GM18870 (cell line): ENCODE results near the gene PIGR.

Source experiments
- ATAC-seq: cut with Tn5 transposase; IDR thresholded peaks from one replicate; pipeline ENCODE4 v1.9.1; 2021; ENCODE audit warnings: moderate library complexity; ENCODE audit not compliant: unreplicated experiment

The PIGR gene

GRCh38 chr1:206960676-206961386, 14.6 kb upstream of the PIGR start:
- ATAC-seq = no peak

GRCh38 chr1:206958144-206958543, 11.9 kb upstream of the PIGR start:
- ATAC-seq = no peak

GRCh38 chr1:206957639-206958038, 11.4 kb upstream of the PIGR start:
- no peak for ATAC-seq

DNA sequence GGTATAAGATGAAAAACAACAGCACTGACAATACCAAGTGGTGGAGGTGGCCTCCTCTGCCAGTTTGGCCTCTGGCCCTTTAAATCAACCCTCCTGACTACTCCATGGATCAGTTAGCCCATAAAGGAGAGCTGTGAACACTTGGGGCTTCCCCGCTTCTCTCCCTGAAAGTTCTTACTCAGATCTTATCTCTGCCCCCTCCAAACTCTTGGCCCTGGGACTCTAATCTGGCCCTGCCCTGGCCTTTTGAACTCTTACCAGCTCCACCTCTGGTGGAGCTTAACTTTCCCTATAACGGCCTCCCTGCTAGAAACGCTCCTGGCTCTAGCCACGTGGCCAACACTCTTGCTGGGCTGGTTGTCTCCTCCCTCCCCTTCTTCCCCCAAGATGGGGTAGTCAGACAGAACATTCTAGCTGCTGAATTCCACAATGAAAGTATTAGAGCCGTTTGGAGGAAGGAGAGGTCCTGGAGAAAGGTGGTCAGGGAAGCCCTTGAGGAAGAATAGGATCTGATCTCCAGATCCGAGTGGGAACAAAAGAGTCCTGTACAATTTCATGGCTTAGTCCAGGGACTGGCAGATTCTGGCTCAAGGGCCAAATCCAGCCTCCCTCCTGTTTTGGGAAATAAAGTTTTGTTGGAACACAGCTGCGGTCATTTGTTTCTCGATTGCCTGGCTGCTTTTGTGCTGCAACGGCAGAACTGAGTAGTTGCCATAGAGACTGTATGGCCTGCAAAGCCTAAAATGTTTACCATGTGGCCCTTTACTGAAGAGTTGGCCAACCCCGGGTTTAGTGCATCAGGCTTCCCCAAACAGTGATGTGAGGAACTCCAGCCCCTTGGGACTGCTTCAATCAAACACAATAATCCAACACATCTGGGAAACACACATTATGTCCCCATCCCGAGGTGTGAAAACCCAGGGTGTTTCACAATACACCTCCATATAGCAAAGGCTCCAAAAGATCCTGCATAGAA, 9.5 kb upstream of the PIGR start:
- ATAC-seq = peak; percentile 69

- ATAC-seq = no peak
Observed at GRCh38 chr1:206954459-206955342, 8.4 kb upstream of the PIGR start.

DNA sequence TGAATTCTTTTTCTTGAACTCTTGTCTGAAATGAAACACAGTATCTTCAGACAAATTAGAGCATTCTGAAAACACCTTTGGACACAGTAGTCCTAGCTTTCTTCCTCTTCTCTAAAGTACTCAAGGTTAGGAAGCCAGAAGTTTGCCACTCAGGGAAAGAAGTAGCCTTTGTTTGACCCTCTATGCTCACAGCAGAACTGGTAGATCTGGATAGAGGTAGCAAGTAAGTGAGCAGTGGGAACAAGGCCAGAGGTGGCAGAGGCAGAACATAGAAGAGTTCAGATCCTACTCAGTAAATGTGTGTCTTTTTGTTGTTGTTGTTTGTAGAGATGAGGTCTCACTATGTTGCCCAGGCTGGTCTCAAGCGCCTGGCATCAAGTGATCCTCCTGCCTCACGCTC, 7.4 kb upstream of the PIGR start:
- ATAC-seq = no peak

GRCh38 chr1:206953126-206953525, 6.9 kb upstream of the PIGR start:
- ATAC-seq = no peak

DNA sequence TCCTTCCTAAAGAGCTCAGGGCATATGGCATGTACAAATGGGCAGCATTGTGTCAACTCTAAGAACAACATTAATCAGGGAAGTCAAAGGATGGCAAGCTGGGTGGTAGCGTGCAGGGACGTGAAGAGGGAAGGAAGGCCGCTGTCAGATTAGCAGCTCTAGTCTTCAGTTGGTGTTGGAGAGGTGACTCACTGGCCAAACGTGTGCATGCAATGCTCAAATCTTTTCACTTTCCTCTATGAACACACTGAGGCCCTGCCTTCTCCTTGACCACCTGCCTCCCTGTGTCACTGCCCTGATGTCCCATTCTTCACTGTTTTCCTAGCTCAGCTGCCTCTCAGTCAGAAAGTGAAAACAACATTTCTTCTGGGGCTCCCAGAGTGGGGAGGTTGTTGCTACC, 5.9 kb upstream of the PIGR start:
- ATAC-seq = no peak

DNA sequence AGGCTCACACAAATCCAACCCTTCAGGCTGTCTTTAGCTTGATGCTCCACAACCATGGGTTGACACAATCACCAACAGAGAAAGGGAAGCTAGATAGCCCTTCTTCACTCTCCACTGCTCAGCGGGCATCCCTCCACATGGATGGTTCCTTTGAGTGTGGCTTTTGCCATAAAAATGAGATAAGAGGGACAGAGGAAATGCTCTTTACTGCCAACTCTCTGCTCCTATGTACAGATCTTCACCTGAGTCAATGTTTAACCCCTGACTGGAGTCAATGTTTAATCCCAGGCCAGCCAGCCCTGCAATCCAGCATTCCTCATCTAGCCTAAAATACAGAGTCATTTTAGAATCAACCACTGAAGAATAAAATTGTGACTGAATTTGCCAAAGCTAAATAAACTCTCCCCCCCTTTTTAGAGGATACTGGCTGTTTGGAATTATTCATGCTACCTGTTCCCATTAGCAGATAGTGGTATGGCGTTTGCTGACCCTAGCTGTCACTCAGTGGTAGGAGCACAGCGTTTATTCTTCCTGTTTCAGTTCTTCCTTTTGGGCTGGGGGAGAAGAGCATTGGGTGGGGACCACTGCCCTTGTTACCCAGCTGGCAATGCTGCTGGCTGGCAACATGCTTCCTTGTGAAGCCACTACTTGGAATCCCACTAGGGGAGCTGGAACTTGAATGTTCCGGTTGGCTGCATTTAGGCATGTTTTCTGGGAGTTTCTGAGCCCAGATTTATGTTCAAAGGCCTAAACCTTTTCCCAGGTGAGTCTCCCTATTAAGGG, 5.2 kb upstream of the PIGR start:
- no peak for ATAC-seq

GRCh38 chr1:206949641-206950040, 3.4 kb upstream of the PIGR start:
- no peak for ATAC-seq

GRCh38 chr1:206949208-206949607, 2.9 kb upstream of the PIGR start:
- ATAC-seq = no peak

GRCh38 chr1:206947255-206947654, 989 bp upstream of the PIGR start:
- ATAC-seq = no peak

- ATAC-seq = no peak
Observed at GRCh38 chr1:206945779-206946178, 487 bp downstream of the PIGR start.

DNA sequence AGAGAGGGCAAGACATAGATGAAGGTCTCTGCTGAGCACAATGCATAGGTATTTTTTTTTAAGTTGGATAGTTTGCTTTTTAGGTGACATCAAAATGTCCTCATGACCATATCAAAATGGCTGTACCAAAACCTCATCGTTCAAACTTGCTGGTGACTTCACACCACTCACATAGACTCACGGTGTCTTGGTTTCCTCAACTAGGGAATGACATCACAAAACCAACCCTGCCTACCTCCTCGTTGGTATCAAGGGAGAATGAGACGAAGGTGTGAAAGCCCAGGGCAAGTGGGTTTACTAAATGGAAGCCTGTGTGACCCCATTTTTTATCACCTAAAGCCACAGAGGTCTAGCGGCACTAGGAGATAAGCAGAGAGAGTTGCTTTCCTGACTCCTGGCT, 1.6 kb downstream of the PIGR start:
- ATAC-seq = no peak

- no peak for ATAC-seq
Observed at GRCh38 chr1:206941766-206942418, 4.4 kb downstream of the PIGR start.

DNA sequence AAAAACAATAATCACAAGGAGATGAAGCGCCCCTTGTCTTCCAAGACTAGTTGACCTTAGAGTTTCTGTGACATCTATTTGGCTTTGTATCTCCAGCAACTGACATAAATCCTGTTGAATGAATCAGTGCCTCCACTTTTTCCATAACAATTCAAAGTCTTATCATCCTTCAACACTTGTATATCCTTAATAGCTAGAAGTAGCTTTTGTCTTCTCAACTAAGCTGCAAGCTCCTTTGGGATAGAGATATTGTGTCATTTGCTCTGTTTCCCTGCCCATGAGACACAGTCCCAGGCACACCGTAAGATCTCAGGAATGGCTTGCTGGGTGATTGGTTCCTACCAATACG, 5.7 kb downstream of the PIGR start:
- ATAC-seq = no peak

DNA sequence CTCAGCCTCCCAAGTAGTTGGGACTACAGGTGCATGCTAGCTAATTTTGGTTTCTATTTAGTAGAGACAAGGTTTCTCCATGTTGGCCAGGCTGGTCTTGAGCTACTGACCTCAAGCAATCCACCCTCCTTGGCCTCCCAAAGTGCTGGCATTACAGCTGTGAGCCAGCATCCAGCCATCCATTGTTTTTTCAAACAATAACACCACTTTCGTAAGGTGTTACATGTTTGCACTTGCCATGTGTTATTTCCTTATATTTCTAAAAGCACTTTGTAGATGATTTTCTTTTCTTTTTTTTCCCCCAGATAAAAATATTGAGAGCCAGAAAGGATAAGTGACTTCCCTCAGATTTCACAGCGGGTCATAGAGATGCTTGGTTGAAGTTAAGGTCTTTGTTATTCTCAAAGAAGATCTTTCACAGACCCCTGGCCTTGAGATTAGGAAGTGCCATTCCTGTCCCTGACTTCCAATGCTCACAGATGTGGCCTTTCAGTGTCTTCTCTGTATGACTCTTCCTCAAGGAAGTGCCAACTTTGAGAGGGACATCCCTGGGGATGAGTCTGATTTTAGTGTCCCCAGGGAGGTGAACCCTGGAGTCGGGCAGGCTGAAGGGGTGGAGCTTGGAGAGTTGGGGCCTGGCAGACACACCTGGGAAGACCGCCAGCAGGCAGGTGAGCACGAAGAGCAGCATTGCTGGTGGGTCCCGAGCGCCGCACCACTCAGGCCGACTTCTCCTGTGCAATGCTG, 6.3 kb downstream of the PIGR start:
- ATAC-seq = no peak

GRCh38 chr1:206939131-206939530, 7.1 kb downstream of the PIGR start:
- ATAC-seq = no peak

DNA sequence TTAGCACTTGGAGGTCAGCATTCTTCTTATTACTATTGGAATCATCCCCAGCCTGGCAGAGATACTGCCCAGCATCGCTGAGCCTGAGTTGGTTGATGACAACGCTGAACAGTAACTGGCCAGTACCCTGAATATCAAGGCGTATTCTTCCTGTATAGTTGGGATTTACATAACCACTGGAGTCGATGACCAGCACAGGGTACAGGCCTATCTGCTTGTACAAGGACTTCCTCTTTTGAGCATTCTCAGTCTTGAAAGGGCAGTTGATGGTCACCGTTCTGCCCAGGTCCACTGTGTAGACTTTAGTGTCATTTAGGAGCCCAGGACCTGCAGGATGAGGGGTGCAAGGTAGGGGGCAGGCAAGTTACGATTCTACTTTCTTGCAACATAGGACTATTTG, 8.8 kb downstream of the PIGR start:
- no peak for ATAC-seq
